HG03432 (cell line): ENCODE data around the gene THAP4.
A peak's percentile ranks its signal among the peaks of the same experiment; 100 is the strongest.

Source experiments
- ATAC-seq: cut with Tn5 transposase; IDR thresholded peaks from one replicate; pipeline ENCODE4 v1.9.1; 2021; ENCODE audit warnings: mild to moderate bottlenecking, moderate library complexity; ENCODE audit not compliant: unreplicated experiment

Gene THAP4, protein sequence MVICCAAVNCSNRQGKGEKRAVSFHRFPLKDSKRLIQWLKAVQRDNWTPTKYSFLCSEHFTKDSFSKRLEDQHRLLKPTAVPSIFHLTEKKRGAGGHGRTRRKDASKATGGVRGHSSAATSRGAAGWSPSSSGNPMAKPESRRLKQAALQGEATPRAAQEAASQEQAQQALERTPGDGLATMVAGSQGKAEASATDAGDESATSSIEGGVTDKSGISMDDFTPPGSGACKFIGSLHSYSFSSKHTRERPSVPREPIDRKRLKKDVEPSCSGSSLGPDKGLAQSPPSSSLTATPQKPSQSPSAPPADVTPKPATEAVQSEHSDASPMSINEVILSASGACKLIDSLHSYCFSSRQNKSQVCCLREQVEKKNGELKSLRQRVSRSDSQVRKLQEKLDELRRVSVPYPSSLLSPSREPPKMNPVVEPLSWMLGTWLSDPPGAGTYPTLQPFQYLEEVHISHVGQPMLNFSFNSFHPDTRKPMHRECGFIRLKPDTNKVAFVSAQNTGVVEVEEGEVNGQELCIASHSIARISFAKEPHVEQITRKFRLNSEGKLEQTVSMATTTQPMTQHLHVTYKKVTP

DNA sequence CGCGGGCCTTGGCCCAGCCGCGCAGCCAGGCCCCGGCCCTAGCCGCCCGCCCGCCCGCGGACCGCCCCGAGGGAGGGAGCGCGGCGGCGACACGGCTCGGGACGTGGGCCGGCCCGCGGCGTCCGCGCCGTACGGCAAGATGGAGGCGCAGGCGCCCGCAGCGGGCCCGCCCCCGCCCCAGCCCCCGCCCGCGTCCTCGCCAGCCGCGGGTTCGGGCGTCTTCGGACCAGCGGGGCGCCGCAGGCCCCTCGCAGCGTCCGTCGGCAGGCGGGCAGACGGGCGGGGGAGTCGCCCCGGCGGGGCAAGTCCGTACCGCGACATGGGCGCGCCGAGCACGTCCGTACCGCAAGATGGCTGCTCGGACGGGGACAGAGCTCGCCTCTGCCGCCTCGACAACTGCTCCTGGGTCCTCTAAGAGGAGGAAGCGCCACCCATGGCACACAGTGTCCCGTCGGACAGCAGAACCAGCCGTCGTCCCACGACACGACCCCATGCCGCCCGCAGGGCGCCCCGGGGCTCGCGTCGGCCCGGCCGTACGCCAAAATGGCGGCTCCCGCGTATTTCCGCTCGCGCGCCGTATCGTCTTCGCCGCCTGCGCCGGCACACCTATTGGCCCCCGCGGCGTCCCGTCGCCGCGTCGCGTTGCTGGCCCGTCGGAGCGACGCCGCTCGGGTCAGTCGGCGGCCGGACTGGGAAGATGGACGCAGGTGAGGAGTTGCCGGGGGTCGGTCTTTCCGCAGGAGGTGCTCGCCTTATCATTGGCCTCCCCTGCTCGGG is at the start of gene THAP4, which contains the start of gene ATG4B:
Gene THAP4 (minus strand): TSS at position 141 of the 777 bp plus-strand sequence. CDS start 141 bp downstream, outside the sequence.
Gene ATG4B (plus strand): TSS at position 676 of the 777 bp plus-strand sequence. CDS start 22 bp downstream, at position 698.
- peak; percentile 69 for ATAC-seq

DNA sequence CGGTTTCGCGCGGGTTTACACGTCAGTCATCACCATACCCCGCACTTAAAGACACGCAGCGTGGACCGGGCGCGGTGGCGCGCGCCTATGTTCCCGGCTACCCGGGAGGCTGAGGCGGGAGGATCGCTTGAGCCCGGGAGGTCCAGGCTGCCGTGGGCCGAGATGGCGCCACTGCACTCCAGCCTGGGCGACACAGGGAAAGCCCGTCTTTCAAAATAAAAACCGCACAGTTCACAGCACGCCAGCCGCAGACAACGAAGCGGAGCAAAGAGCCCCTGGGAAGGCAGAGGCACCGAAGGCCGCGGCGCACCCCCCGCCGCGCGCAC is 49.3 kb upstream of the THAP4 start:
- peak; percentile 17 for ATAC-seq

DNA sequence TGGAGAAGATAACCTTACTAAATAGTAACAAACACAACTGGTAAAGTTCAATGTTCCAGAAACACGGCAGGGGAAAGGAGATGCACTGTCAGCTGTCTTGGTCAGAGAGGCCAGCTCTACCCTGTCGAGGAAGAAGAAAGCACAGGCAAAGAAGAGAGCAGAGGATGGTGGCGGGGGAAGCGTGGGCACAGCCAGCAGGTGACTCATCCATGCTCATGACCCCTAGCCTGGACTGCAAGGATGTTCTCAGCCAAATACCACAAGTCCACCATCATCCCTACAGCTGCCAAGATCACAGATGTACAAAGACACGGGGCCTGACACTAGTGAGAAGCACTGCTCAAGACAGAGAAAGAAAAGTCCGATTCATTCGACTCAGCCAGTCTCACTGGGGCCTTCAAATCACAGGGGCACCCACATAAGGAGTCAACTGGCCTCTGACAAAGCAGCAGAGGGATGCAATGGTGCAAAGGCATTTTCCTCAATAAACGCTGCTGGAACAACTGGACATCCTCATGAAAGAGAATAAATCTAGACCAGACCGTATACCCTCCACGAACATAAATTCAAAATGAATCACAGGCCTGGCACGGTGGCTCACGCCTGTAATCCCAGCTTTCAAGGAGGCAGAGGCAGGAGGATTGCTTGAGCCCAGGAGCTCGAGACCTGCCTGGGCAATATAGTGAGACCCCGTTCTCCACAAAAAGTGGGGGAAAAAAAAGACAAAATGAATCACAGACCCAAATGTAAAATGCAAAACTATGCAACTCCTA is 44.1 kb upstream of the THAP4 start:
- no peak for ATAC-seq

DNA sequence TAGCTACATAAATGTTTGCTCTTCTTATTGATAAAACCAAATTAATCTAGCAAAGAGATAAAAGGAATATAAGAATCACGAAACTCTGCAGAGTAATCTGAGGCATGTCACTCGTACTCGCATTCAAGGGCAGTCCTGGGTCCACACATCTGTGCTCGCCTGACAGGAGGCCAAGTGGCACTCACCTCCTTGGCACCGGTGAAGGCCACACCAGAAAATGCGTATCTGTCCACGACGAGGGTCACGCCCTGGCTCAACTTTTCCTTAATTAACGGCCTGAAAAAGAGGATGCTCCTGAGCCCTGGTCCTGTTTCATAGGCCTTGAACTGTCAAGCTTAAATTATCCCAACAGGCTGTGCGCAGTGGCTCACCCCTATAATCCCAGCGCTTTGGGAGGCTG is 43.1 kb upstream of the THAP4 start:
- no peak for ATAC-seq

DNA sequence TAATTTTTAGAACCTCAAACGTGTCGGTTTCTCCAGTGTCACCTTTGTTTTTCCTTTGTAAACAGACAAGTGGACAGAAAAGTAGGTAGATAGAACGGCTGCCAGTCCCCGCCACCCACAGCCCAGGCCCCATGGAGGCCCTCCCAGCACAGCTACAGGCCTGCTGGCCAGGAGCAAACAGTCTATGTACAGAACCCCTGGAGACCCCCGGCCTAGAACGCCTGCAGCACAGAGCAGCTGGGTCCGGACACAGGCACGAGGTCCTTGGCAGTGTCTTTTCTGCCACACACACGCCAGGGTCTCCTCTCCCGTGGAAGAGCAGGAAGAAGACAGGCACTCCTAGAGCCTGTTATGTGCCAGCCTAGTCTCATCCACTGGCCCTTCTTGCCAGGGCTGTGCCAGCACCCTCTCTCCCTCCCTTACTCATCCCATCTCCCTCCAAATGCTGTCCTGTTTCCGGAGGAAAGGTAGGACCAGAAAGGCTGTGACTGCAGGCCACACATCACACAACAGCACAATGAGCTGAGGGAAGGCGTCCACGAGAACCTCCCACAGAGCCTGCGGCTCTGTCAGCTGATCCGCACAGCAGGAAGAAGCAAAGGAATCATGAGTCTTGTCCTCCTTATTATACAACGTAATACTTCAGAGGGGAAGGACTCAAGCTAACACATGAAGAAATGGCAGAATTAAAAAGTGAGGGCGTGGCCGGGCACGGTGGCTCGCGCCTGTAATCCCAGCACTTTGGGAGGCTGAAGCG is 42.0 kb upstream of the THAP4 start:
- no peak for ATAC-seq

DNA sequence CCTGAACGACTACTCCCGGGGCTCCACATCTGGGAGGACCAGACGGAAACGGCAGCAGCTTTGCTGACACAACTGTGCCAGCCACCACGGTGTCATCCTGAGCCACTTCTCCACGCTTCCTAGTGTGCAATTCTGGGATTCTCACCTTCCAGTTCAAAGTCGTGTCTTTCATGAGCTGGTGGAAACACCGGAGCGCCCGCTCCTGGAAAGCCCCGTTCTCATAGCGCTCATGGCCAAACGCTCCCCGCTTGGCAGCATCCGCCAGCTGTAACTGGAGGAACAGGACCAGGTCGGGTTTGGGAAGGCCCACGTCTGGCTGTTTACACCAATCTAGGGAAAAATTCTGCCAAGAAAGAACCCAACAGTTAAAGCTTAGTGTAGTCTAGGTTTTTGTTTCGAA is 41.3 kb upstream of the THAP4 start:
- no peak for ATAC-seq

DNA sequence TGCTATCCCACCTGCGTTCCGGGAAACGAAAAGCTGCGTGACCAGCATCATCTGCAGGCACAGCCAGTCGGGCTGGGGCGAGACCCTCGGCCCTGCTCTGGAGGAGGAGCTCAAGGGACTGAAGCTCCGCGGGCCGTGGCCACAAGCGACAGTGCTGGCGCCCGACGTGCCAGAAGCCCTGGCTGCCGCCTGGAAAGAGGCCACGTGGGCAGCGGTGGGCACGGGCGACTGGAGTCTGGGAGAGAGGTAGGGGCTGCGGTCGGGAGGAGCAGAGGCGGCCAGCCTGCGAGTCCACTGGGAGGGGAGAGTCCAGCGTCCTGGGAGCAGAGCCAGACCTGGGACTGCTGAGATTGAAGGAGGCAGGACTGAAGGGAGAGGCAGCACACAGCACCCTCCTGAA is 40.4 kb upstream of the THAP4 start:
- no peak for ATAC-seq

DNA sequence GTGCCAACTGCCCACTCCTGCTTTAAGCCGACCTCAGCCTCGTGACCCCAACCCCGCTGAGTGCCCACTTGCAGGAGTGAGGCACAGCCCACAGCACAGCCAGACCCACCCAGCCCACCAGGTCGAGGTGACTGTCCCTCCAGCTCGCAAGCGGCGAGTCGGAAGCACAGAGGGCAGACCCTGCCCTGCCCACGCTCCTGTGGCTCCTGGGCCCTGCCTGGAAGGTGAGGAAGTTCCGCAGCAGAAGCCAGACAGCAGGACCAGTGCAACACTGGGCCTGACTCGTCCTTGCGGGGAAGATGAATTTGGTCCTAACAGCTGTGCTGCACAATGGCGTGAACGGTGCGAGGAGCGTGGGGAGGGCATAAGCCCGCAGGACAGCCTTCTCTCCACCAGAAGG is 39.7 kb upstream of the THAP4 start:
- no peak for ATAC-seq

DNA sequence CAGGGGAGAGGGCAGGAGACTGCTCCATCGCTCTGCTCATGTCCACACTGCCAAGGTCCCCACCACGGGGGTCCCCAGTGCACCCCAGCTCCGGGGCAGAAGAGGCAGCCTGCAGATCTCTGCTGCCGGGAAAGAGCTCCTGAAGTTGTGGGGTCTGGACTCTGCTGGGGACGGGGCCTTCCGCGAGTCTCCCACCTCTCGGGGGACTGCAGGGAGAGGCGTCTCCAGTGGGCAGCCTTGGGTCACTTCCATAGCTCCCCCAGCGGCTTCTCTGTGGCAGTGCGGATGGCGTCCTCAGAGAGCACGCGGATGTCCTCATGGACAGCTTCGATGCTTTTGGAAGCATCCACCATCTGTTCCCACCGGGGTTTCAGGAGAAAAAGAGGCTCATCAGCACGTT is 38.9 kb upstream of the THAP4 start:
- ATAC-seq = no peak

DNA sequence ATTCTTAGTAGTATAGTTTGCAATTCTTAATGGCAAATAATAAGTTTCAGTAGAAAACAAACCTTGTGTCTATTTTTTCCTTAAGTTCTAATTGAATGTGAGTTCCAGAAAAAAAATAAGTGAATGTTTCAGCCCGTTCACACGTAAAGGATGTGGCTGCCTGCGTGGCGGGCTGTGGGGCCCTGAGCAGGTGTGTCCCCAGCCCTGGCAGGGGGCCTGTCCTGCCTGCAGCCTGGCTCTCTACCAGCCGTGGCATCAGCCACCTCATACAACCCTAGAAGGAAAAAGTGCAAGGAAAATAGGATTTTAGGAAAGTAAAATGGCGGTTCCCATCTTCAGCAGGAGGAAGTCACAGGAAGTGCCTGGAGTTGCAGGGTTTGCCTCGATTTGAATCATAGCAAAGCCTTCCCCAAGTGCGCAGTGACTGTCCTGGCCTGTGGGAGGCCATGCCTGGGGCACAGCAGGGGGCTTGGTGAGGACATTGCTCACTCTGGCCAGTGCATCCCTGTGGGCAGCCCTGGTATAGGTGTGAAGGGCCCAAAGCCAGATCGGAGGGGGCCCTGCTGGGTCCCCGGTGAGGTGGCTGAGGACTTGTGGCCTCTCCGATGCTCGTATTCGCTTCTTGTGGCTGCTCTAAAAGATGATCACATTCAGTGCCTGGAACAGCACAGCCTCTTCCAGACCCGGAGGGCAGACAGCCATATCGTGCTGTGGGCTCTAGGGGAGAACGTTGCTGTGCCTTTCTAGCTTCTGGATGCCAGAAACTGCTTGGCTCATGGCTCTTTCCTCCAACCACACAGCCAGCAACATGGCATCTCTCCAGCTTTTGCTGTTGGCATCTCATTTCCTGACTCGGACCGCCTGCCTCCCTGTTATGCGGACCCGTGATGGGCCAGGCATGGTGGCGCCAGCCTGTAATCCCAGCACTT is 37.1 kb upstream of the THAP4 start:
- ATAC-seq = no peak

DNA sequence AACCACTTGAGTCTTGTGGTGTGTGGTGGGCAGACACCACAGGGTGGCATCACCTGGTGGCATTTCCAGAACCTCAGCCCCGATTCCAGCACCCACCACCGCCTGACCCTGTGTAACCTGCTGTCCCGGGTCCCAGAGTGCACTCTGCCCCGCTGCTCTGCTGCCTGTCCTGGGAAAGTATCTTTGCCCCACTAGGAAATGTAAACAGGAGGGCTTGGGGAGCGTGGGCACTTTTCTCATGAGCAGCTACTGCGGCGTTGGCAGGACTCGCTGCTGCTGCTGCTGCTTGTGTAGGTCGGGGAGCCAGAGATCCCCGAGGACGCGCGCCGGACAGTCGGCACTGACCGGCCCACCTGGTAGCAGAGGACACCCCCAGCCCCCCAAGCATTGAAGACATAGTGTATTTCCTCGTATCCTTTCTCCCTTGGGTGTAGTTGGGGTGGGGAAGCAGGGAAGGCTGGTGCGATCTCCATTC is 36.3 kb upstream of the THAP4 start:
- ATAC-seq = no peak

DNA sequence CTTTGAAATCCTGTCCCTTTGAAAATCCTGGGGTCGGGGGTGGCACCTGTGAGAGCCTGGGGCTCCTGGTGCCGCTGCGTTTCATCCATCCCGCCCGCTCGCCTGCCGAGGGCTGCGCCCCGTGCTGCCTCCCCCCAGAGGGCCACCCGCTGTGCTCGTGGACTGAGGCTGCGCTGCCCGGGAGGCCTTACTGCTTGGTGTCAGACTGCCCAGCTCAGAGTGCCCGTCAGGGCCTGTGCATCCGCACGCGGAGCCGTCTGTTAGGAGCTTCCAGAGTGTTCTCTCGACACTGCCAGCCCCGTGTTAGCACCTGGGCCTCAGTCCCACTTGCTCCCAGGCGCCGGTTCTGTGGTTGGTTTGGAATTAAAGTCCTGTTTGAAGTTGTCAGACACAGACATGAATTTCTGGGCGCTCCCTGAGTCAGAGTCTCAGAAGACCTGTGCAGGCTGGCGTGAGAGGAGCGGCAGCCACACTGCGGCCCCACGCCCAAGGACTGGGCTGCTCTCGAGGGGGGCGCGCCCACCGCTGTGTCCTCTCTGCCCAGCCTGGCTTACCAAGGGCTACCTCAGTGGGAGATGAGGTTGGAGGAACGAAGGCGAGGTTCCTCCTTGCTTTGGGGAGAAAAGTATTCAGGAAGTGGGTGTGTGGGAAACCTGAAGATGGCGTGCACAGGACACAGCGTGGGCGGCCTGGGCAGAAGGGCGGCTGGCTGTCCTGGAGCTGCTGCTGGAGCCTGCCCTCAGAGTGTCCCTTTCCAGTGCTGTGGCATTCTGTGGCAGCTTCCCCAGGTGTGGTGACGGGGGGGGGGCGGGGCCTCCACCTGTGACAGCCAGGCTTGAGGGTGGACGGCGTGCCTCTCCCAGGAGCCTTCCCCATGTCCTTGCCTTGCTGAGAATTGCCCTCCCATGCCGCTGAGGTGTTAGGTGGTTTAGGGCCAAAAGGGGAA is 35.6 kb upstream of the THAP4 start:
- ATAC-seq = no peak

DNA sequence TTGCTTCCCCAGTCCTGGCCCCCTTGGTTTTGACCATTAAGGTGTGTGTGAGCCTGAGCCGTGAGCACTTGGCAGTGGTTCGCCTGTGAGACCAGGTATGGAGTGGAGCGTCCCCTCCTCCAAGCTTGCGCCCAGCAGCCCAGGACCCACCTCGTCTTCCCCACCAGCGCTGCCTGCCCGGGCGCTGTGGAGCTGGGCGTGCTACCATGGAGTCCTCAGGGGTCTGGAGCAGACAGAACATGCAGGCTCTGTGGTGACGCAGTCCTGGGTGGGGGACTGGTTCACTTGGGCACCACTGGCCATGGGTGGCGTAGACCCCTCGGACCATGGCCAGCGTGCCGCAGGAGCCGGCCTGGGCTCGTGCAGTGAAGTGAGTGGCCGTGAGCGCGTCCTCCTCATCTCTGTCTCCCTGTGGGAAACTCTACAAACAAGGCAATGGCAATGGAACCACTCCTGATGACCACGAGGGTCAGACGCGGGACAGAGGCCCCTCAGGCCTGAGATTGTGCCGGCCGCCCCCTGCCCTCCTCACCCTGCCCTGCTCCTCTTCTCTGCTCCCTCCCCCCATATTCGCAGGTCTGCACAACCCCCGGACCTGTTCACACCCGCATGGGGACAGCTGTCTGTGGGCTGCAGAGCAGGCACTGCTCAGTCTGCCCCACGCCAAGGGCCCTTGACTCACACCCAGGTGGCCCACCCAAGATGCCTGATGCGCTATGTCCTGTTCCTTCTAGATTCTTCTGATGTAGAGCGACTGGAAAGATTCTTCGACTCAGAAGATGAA is 34.7 kb upstream of the THAP4 start:
- no peak for ATAC-seq

DNA sequence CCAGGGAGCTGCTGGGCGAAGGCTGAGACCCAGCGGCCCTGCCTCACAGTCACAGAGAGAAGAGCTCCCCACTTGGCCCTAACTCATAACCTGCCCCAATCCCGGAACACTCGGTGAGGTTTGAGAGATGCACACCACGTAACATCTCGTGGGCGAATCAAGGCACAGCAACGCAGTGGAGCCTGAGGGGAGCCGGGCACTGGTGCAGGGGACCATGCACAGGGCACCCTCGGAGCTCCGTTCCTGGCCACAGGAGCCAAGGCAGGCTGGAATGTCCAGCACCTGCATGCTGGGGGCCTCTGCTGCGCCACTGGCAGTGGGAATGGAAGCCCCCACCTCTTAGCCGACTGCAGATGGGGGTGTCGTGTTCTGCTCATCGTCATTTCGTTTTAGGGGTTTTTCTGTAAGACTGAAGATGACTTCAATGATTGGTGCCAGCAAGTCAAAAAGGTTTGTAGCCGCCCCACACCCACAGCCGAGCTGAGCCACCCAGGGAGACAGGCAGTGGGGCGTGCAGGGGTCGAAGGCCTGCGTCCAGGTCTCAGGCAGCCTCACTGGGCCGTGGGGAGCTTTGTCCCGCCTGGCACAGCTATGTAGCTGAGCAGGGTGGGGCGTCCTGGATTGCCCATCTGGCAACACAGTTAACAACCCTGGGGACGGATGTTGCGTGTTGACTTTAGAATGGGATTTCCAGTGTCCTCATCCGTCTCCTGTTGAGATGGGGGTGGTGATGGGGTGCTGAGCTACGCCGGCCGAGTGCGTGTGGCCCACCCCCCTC is 33.6 kb upstream of the THAP4 start:
- no peak for ATAC-seq

DNA sequence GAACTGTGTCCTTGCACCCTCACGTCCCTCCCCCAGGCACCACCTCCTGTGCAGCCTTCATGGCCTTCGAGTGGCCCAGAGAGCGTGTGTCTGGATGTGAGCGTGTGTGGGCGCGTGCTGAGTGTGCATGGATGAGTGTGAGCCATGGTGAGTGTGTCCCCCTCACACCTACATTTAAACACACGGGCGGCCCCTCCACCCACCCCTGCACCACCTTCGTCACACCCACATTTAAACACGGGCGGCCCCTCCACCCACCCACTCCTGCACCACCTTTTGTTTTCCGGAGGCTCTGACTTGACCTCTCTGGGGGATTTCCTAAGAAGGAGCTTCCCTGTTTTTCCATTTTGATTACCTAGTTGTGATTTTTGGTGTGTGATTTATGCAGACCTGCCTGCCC is 31.9 kb upstream of the THAP4 start:
- ATAC-seq = no peak

DNA sequence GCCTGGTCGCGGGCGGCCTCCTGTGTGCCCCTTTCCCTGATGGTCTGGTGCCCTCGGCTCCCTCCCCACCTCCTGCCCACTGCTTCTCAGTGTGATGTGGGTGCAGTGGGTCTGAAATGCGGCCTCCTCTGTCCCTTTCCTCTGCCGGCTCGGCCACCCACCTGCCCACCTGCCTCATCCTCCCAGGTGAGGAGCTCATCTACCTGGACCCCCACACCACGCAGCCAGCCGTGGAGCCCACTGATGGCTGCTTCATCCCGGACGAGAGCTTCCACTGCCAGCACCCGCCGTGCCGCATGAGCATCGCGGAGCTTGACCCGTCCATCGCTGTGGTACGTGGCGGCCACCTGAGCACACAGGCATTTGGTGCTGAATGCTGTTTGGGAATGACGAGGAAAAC is 31.4 kb upstream of the THAP4 start:
- no peak for ATAC-seq
